Renal pelvis (tissue), 12 donors: ENCODE data around the gene EXOSC2. TPM values are rescaled to one million over a fixed set of nuclear protein-coding genes. Genes with fewer than 3 reads are reported as not detected.

Experiments used
- DNase-seq: peaks from one replicate; pipeline ENCODE4 v3.0.0-alpha.2; 2013
- long read RNA-seq, 16 experiments: transcript quantifications; one replicate each; lab custom pipeline, GENCODE V29; 2026
- polyA plus RNA-seq, 3 donors: library from polyadenylated mRNA; unstranded; fragments of 120-200 nt; gene quantifications; one replicate each; pipeline ENCODE4 v1.2.1, GENCODE V29; 2013; ENCODE audit not compliant: insufficient read length in 3 of 3

EXOSC2 gene, protein sequence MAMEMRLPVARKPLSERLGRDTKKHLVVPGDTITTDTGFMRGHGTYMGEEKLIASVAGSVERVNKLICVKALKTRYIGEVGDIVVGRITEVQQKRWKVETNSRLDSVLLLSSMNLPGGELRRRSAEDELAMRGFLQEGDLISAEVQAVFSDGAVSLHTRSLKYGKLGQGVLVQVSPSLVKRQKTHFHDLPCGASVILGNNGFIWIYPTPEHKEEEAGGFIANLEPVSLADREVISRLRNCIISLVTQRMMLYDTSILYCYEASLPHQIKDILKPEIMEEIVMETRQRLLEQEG
- 10 to 100 TPM; 40.0 to 53.9 (median 44.0) TPM for polyA plus RNA-seq
- long read RNA-seq, donor 1, partial matches to known transcripts = 0 of 5 reads
- long read RNA-seq, donor 1, other reads (novel, unspliced or antisense) = 0 of 5 reads
- long read RNA-seq, donor 2, transcript EXOSC2-204 (9 exons, 2,040 nt) = major isoform, 5 of 6 reads
- long read RNA-seq, donor 2, partial matches to known transcripts = 0 of 6 reads
- long read RNA-seq, donor 2, other reads (novel, unspliced or antisense) = 0 of 6 reads
- long read RNA-seq, donor 3, partial matches to known transcripts = 0 of 6 reads
- long read RNA-seq, donor 3, other reads (novel, unspliced or antisense) = 0 of 6 reads
- long read RNA-seq, donor 4, transcript EXOSC2-204 (9 exons, 2,040 nt) = major isoform, 7 of 8 reads
- long read RNA-seq, donor 4, partial matches to known transcripts = 0 of 8 reads
- long read RNA-seq, donor 4, other reads (novel, unspliced or antisense) = 0 of 8 reads
- long read RNA-seq, donor 5, partial matches to known transcripts = 0 of 2 reads
- long read RNA-seq, donor 5, other reads (novel, unspliced or antisense) = 0 of 2 reads
- long read RNA-seq, donor 6, partial matches to known transcripts = 0 of 3 reads
- long read RNA-seq, donor 6, other reads (novel, unspliced or antisense) = 0 of 3 reads
- long read RNA-seq, donor 7, partial matches to known transcripts = 0 of 8 reads
- long read RNA-seq, donor 7, other reads (novel, unspliced or antisense) = 0 of 8 reads
- long read RNA-seq, donor 8, partial matches to known transcripts = 0 of 5 reads
- long read RNA-seq, donor 8, other reads (novel, unspliced or antisense) = 0 of 5 reads
- long read RNA-seq, donor 9, partial matches to known transcripts = 0 of 4 reads
- long read RNA-seq, donor 9, other reads (novel, unspliced or antisense) = 0 of 4 reads
- long read RNA-seq, donor 10, transcript EXOSC2-207 (3 exons, 2,766 nt) = major isoform, 6 of 6 reads
- long read RNA-seq, donor 10, partial matches to known transcripts = 0 of 6 reads
- long read RNA-seq, donor 10, other reads (novel, unspliced or antisense) = 0 of 6 reads
- long read RNA-seq, donor 11, partial matches to known transcripts = 0 of 2 reads
- long read RNA-seq, donor 11, other reads (novel, unspliced or antisense) = 0 of 2 reads
- long read RNA-seq, donor 12, partial matches to known transcripts = 0 of 7 reads
- long read RNA-seq, donor 12, other reads (novel, unspliced or antisense) = 0 of 7 reads
- long read RNA-seq, donor 13, partial matches to known transcripts = 0 of 5 reads
- long read RNA-seq, donor 13, other reads (novel, unspliced or antisense) = 0 of 5 reads
- long read RNA-seq, donor 14 = 0 reads
- long read RNA-seq, donor 15, transcript EXOSC2-207 (3 exons, 2,766 nt) = major isoform, 5 of 7 reads
- long read RNA-seq, donor 15, partial matches to known transcripts = 0 of 7 reads
- long read RNA-seq, donor 15, other reads (novel, unspliced or antisense) = 0 of 7 reads
- long read RNA-seq, donor 16, partial matches to known transcripts = 0 of 5 reads
- long read RNA-seq, donor 16, other reads (novel, unspliced or antisense) = 0 of 5 reads

DNA sequence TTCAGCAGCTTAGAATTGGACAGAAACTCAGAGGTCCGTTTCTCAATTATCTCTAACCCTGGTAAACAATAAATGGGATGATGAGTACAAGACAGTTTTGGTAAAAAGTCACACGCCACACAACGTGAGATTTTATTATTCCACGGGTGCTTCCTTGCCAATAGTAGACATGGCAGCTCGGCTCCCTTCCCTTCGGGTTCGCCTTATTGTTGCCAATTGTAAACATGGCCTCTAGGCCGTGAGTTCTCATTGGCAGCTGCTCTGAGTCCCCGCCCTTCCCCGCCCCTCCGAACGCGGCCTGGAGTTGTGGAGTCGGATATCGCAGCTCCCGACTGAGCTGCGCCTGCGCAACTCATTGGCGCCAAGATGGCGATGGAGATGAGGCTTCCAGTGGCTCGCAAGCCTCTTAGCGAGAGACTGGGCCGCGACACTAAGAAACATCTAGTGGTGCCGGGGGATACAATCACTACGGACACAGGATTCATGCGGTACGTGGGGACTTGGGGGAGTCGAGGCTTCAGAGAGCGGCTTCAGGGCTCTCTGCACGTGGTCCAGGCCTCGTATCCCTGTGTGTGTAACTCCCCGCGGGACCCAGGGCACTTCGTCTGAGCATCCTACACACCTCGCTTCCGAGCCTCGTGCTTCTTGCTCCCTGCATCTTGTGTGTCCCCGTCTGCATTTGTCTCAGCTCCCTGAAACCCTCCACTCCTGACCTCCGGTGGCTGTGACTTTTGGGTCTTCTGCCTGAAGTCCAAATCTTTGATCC, at the start of gene EXOSC2:
Gene EXOSC2 (plus strand): TSS at position 355 of the 766 bp plus-strand sequence. CDS start 12 bp downstream, at position 367.
- peak; percentile 98 for DNase-seq

DNA sequence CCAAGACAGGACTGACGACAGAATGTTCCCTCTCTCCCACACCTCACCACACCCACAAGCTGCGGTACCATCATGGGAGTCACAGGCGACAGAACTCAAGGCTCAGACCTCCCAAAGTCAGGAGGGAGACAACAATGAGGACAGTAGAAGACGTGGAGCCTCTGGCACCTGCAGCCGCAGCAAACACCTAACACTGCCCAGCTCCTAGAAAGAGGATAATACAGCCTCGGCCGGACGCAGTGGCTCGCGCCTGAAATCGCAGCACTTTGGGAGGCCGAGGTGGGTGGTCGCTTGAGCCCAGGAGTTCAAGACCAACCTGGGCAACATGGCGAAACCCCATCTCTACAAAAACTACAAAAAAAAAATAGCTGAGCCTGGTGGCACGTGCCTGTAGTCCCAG, 42.4 kb upstream of the EXOSC2 start:
- no peak for DNase-seq

DNA sequence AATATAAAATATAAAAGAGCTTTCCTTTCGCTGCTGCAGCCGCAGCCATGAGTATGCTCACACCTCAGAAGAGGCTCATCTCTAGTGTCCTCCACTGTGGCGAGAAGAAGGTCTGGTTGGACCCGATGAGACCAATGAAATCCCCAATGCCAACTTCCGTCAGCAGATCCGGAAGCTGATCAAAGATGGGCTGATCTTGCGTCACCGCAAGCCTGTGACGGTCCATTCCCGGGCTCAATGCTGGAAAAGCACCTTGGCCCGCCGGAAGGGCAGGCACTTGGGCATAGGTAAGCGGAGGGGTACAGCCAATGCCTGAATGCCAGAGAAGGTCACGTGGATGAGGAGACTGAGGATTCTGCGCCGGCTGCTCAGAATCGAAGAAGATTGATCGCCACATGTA, 41.8 kb upstream of the EXOSC2 start:
- no peak for DNase-seq

DNA sequence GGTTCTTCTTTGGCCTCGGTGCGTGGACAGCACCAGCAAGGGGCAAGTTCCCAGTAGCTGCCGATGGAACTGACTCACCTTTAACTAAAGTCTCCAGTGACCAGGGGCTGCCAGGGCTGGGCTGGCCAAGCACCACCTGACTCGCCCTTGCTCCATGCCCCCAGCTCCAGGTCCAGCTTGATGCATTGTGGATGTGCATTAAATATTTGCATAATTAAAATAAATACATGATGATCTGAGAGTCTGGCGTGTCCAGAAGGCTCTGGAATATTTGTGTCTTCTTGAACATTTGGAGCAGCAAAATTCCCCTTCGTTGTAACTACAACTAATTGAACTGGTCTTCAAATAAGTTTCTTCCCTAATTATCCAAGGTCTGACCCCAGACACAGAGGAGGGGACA, 38.7 kb upstream of the EXOSC2 start:
- DNase-seq = no peak

DNA sequence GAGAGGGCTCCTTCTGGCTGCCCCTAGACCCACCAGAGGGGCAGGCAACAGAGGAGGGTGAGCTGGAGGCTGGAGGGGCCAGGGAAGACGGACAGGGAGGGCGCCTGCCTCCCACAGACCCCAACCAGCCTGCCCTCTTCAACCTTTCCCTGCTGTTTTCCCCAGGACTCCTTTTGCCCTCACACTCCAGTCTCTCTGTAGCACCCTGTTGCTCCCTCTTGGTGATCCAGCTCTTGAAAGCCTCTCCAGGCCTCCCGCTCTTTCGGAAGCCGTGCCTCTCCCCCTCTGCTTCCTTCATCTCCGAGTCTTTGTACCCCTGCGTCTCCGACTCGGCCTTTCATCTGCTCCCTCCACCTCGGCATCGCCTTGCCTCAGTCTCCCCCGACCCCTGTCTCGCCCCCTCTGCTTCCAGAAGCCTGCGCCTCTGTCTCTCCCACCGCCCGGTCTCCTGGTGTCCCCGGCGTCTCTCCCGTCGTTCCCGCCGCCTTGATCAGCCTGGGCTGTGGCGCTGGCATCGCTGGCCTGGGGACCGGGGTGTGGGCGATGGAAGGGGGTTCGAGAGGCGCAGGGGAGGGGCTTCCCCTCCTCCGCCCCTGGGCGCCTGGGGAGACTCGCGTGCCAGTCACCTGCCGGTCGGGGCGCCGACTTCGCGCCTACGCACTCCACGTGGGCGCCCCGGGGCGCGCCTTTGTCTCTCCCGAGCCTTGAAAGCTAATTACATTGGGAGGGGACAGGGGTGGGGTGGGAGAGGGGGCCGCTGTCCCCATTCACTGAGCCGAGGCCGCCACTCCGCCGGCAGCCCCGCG, 34.5 kb upstream of the EXOSC2 start:
- no peak for DNase-seq

DNA sequence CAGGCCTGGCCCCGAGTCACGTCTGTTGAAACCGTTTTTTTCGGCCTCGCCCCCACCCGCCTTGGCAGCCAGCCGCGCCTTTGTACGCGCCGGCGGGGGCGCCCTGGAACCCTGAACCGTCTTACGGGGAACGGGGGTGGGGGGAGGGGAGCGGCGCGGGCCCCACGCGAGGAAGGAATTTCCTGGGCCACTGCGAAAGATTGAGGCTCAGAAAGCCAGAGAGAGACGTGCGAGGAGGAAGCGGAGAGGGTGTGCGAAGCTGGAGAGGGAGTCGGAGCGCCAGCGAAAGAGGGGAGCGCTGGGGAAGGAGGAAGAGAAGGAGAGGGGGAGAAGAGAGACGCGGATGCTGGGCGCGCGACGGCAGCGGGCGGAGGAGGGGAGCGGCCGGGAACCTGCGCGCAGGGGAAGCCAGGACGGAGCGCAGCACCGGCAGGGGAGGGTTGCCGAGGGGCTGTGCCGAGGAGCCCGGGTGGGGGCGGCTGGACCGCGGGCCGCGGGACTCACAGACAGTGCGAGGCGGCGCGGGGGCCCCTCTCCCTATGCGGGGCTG, 33.8 kb upstream of the EXOSC2 start:
- no peak for DNase-seq

DNA sequence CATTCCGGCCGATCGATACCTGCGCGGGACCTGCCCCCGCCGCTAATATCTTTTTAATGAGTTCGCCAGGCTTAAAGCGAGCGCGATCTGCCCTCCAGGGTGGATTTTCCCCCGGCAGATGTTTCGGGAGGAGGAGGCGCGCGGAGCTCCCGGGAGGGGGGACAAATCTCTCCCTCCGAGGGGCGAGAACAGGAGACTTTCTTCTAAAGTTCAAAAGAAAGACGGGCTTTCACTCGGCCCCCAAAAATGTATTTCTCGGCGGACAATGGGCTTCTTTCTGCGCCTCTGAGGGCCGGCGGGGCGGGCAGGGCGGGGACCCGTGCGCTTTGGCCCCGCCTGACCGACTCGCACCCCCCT, 33.3 kb upstream of the EXOSC2 start:
- DNase-seq = no peak

DNA sequence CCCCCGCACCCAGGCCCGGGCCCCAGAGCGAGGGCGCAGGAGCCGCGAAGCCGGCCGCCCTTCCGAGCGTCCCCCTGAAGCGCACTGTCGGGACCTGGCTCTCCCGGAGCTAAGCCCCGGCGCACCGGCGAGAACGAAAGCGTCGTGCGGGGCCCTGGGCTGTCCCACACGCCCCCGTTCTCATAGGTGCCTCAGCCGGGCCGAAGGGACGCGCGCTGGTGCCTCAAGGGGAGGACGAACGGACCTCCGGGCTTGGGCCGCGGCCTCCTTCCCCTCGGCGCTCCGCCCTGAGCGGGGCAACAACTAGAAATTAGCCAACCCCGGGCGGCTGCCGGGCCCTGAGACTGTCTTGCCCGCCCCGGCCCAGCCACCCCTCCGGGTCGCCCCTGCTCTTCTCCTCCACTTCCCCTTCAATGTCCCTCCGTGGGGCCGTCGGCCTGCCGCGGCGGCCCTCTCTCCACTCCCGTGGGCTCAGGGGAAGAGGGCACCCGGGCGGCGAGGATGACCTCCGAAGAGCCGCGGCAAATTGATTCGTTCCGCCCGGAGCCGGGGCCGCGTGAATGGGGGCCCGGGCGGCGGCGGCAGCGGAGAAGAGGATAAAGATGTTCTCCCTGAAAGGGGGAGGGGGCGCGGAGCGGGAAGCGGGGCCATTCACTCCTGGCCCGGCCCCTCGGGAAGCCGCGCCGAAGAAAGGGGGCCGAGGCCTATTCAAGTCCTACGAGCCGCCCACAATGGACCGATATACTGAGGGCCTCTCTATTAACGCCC, 32.7 kb upstream of the EXOSC2 start:
- DNase-seq = no peak

DNA sequence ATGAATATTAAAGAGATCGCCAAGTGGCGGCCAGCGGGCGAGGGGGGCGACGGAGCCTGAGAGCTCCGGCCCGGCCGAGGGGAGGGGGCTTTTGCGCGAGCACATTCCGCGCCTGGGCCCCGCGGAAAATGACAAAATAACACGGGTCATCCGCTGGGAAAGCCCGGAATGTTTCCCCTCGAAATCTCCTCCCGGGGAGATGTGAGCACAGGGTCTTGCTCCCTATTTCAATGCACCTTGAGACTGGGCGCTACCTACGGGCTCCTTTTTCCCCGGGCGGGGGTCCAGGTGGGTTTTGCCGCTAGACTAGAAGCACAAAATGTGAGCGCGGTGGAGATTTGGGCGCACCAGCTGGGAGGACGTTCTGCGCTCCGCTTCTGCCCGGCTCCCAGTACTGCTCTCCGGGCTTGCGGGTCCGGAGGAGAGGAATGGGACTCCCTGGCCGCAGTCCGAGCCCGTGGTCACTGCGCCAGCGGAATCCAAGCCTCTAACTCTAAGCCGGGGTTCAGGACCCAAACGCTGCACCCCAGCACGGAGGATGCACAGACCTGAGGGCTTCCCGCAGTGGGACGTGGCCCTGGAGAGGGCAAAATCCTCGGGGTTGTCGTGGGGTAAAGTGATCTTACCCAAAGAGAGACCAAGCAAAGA, 32.0 kb upstream of the EXOSC2 start:
- no peak for DNase-seq

DNA sequence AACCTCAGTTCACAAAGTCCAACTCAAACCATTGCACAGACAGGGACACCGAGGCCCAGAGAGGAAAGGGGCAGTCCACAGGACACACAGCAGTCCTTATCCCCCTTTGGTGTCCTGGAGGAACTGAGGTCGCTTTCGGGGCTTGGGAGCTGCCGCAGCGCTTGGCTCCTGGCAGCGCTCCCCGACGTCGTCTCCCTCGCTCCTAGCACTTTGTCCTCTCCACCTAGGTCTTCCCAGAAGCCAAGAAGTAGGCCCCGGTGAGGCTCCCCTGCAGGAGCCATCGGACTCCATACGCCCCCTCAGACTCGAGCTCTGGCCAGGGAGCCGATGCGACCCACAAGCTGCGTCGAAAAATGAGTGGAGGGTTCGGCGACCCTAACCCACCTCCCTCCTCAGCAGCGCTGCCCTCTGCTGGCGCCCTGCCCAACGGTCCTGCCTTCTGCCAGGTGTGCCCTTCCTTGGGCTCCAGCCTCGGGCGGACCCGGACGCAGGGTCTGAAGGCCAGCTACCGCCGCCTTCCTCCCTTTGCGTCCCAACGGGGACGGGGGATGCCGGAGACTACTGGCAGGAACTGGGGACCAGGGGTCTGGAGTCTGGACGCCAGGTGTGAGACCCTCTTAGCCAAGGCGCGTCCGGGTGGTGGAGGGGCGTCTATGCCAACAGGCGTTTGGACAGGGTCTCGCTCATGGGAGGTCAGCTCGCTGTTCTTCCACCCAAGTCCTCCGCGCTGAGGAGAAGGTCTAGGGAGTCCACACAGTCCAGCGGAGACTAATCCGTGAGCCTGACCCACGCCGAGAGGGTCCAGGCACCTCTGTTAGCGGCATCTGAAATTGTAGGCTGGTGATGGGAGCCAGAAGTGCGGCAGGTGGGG, 31.2 kb upstream of the EXOSC2 start:
- no peak for DNase-seq

DNA sequence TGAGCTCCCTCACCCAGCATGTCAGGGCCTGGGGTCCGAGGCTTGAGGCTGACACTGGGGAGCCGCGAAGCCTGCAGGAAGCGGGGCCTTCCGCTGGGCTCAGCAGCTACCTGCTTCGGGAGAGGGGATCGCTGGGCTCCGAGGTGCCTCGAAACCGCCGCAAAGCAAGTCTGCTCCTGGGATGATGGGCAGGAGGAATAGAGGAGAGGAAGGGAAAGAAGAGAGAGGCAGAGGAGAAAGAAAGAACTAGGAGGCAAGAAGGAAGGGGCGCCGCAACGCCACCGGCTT, 30.7 kb upstream of the EXOSC2 start:
- no peak for DNase-seq

DNA sequence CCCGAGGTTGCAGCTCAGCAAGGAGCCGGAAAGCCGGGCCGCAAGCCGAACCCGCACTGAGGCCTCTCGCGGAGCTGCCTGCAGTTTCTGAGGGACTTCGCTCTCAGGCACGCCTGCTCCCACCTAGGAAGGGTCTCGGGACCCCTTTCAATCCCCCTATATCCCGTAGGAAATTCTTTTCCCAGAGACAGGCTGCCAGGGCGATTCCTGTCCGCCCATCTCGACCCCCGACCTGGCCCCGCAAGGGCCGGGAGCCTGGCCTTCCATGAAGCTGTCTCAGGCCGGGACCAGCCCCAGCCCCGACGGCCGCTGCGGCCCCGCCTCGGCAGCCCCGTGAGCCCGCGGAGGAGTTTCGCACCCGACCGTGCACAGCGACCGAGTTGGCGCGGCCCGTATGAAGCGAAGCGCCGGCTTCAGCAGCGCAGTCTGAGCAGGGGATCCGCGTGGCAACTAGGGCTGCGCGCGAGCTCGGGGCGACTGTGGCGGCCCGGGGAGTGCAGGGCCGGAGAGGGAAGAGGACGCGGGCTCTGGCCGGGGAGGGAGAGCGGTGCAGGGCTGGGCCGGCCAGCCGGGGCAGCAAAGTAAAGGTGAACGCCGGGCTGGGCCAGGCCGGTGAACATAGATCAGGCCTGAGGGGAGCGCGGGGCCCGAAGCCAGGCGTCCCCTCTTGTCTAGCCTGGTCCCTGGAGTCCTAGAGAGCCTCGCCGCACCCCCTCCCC, 30.2 kb upstream of the EXOSC2 start:
- DNase-seq = no peak

DNA sequence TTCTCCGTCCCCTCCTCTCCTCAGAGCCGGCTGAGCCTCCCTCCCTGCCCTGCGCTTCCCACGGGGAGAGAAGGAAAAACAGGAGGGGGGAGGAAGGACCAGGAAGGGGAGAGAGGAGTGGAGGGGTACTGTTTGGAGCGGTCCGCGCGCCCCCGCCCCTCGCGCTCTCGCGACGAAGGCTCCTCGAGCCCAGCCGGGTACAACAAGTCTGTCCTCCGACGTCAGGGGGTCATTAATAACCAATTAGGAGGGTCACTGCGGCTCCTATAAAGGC, 29.7 kb upstream of the EXOSC2 start:
- DNase-seq = no peak

DNA sequence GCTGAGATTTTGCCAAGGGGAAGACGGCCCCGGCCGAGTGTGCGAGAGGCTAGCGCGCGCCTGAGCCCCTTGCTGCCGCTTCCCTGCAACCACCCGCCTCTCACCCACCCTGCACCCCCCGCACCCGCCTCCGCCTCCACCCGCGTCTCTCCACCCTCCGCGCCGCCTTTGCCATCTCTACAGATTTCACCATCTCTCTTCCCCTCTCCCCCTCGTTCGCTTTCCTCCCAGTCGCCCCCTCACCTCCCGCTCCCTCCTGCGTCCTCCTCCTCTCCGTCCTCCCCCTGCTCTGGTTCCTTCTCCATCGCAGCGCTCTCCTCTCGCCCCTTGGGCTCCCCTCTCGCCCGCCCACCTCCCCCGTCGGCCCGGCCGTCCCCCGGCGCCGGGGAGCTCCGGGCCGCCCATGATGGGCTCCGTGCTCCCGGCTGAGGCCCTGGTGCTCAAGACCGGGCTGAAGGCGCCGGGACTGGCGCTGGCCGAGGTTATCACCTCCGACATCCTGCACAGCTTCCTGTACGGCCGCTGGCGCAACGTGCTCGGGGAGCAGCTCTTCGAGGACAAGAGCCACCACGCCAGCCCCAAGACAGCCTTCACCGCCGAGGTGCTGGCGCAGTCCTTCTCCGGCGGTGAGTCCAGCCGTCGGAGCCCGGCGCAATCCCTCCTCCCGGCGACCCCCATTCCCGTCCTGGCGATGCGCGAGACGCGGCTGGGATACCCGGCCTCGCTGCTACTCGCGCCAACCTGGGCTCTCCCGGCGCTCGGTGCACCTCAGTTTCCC, 29.1 kb upstream of the EXOSC2 start, which contains the start of gene PRDM12:
Gene PRDM12 (plus strand): TSS at position 344 of the 778 bp plus-strand sequence. CDS start 60 bp downstream, at position 404.
- no peak for DNase-seq

DNA sequence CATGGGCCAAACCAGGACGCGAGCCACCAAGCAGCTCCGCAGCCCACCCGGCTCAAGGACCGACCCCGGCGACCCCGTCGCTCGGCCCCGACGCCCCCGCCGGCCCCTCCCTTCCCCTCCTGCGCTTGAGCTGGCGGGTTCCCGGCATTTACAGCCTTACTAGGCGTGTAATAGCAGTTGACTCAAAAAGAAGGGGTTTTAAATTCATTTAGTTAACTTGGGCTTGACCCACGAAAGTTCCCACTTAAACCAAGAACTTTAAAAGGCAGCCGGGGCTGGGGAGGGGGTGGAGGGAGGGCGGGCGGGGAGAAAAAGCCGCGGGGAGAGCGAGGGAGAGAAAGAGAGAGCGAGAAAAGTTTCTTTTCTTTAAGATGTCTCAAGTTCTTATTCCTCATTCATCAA, 28.6 kb upstream of the EXOSC2 start:
- DNase-seq = no peak
